ENCODE measurements around the gene ASTE1. TPM values are rescaled to one million over a fixed set of nuclear protein-coding genes. Genes with fewer than 3 reads are reported as not detected.

Gene ASTE1
- total RNA-seq, 2 experiments from 2014 or later = 11.7 to 14.2 TPM

- no TSS peak for BruUV-seq (replicated peaks)
- Histone ChIP-seq H3K36me3 (ENCODE audit: insufficient read depth, low read length) (peaks cover 65% of the 10 kb centered on the region), H3K9me2 (ENCODE audit: insufficient read depth, low read length) (no peaks in the 10 kb centered on the region), H3K4me3 (ENCODE audit: low read depth, low read length, poor library complexity, severe bottlenecking) (no peak overlapping the region), H3K4me1 (ENCODE audit: insufficient read depth, low read length, poor library complexity, severe bottlenecking) (no peaks in the 10 kb centered on the region), H3K79me2 (ENCODE audit: insufficient read depth, low read depth, low read length) (no peaks in the 10 kb centered on the region), H4K20me1 (ENCODE audit: insufficient read depth, low read length) (no peaks in the 10 kb centered on the region), H3K4me2 (ENCODE audit: low read length) (no peak overlapping the region), H2AFZ (ENCODE audit: low read length) (no peak overlapping the region), H3K9me3 (ENCODE audit: low read length) (no peaks in the 10 kb centered on the region), H3K27ac (ENCODE audit: low read depth, low read length, poor library complexity, severe bottlenecking) (no peak overlapping the region)
- TF ChIP-seq EZH2phosphoT487 (IDR thresholded peaks at IDR 0.05; ENCODE audit: borderline replicate concordance, low read depth, low read length) = no peak
- TF ChIP-seq, protein P1, sequence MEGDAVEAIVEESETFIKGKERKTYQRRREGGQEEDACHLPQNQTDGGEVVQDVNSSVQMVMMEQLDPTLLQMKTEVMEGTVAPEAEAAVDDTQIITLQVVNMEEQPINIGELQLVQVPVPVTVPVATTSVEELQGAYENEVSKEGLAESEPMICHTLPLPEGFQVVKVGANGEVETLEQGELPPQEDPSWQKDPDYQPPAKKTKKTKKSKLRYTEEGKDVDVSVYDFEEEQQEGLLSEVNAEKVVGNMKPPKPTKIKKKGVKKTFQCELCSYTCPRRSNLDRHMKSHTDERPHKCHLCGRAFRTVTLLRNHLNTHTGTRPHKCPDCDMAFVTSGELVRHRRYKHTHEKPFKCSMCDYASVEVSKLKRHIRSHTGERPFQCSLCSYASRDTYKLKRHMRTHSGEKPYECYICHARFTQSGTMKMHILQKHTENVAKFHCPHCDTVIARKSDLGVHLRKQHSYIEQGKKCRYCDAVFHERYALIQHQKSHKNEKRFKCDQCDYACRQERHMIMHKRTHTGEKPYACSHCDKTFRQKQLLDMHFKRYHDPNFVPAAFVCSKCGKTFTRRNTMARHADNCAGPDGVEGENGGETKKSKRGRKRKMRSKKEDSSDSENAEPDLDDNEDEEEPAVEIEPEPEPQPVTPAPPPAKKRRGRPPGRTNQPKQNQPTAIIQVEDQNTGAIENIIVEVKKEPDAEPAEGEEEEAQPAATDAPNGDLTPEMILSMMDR (conservative IDR thresholded peaks at IDR 0.05; ENCODE audit: low read length) = no peak
- CTCF ChIA-PET (ENCODE audit: unreplicated experiment) = no interaction called here
- POLR2A ChIA-PET = no interaction called here
- intact Hi-C loops (cut with micrococcal nuclease; ENCODE audit: unreplicated experiment) = no loop called here
- no peak for DNase-seq (ENCODE audit: low spot score)
Observed at GRCh38 chr3:130967281-130967680, 59.3 kb downstream of the ASTE1 start.

GRCh38 chr3:130963878-130964277 is 62.7 kb downstream of the ASTE1 start:
- no peaks in the 10 kb centered on the region for H3K9me2 ChIP-seq (ENCODE audit: insufficient read depth, low read length)
- no peak overlapping the region for H2AFZ ChIP-seq (ENCODE audit: low read length)
- CTCF ChIA-PET (ENCODE audit: unreplicated experiment) = no interaction called here
- no peak overlapping the region for H3K4me2 ChIP-seq (ENCODE audit: low read length)
- H3K9me3 ChIP-seq (ENCODE audit: low read length) = no peaks in the 10 kb centered on the region
- H3K36me3 ChIP-seq (ENCODE audit: insufficient read depth, low read length) = peaks cover 67% of the 10 kb centered on the region
- TF ChIP-seq, protein P1 (conservative IDR thresholded peaks at IDR 0.05; ENCODE audit: low read length) = no peak
- no peak for TF ChIP-seq EZH2phosphoT487 (IDR thresholded peaks at IDR 0.05; ENCODE audit: borderline replicate concordance, low read depth, low read length)
- no TSS peak for BruUV-seq (replicated peaks)
- H3K27ac ChIP-seq (ENCODE audit: low read depth, low read length, poor library complexity, severe bottlenecking) = no peak overlapping the region
- POLR2A ChIA-PET = interaction anchor here (0.6 to 1.3 kb wide), 5 partner anchors 13 to 1582 kb away, joined by 3 to 4 read pairs (median 3); no protein-coding TSS in a partner anchor
- H3K4me1 ChIP-seq (ENCODE audit: insufficient read depth, low read length, poor library complexity, severe bottlenecking) = no peaks in the 10 kb centered on the region
- H3K79me2 ChIP-seq (ENCODE audit: insufficient read depth, low read depth, low read length) = no peaks in the 10 kb centered on the region
- H3K4me3 ChIP-seq (ENCODE audit: low read depth, low read length, poor library complexity, severe bottlenecking) = no peak overlapping the region
- no peak for DNase-seq (ENCODE audit: low spot score)
- no peaks in the 10 kb centered on the region for H4K20me1 ChIP-seq (ENCODE audit: insufficient read depth, low read length)
- intact Hi-C loops (cut with micrococcal nuclease; ENCODE audit: unreplicated experiment) = no loop called here

Other genes with a start within 250 kb of the ASTE1 start
- 28.6 and 31.1 TPM in 2 replicates for gene ATP2C1, start 132.7 kb downstream of the ASTE1 start, total RNA-seq (2014; rRNA removed; shearing (Covaris generic))
- gene ATP2C1, start 132.7 kb downstream of the ASTE1 start, total RNA-seq (2022) = 46.2 and 56.8 TPM in 2 replicates
- gene NEK11, start 52 bp upstream of the ASTE1 start, total RNA-seq (2014; rRNA removed; shearing (Covaris generic)) = 0.15 and 0.47 TPM in 2 replicates
- gene NEK11, start 52 bp upstream of the ASTE1 start, total RNA-seq (2022) = 1.2 and 1.5 TPM in 2 replicates